Heart right ventricle (tissue), 16 donors: ENCODE results near the gene PKNOX2. TPM values are rescaled to one million over a fixed set of nuclear protein-coding genes. Genes with fewer than 3 reads are reported as not detected.

Experiments
- ATAC-seq, 8 donors: fragments of 200-7000 bp; cut with Tn5 transposase; one replicate each; pipeline ENCODE4 v1.9.1; 2020; ENCODE audit warnings: mild to moderate bottlenecking in 8 of 8, moderate library complexity in 8 of 8, moderate number of reproducible peaks in 1 of 8
- DNase-seq, 2 donors: peaks; one replicate each; pipeline ENCODE4 v3.0.0-alpha.2; 2020
- H3K27ac ChIP-seq, 10 donors: fragments of 200-600 bp; sonication (generic) in 2 of 10; one replicate each; pipeline versions ENCODE4 v1.5.0 to v1.8.0; 2020 to 2022; ENCODE audit warnings: mild to moderate bottlenecking in 3 of 10
- H3K27me3 ChIP-seq, 7 donors: fragments of 200-600 bp; one replicate each; pipeline ENCODE4 v1.8.0; 2021 to 2022; ENCODE audit warnings: mild to moderate bottlenecking in 2 of 7
- H3K36me3 ChIP-seq, 9 donors: fragments of 200-600 bp; sonication (generic) in 1 of 9; one replicate each; pipeline versions ENCODE4 v1.5.0 to v1.8.0; 2020 to 2022; ENCODE audit warnings: mild to moderate bottlenecking in 2 of 9
- H3K4me1 ChIP-seq, 9 donors: fragments of 200-600 bp; sonication (generic) in 1 of 9; one replicate each; pipeline versions ENCODE4 v1.5.0 to v1.8.0; 2020 to 2022; ENCODE audit warnings: mild to moderate bottlenecking in 4 of 9
- H3K4me3 ChIP-seq, 10 donors: fragments of 200-600 bp; sonication (generic) in 2 of 10; one replicate each; pipeline versions ENCODE4 v1.5.0 to v1.8.0; 2020 to 2022; ENCODE audit warnings: mild to moderate bottlenecking in 7 of 10, moderate library complexity in 2 of 10
- H3K9me3 ChIP-seq, 11 donors: fragments of 200-600 bp in 10 of 11; sonication (generic) in 2 of 11; one replicate each; pipeline versions ENCODE4 v1.5.0 to v1.8.0; 2013 to 2022; ENCODE audit warnings: mild to moderate bottlenecking in 2 of 11, control low read depth in 1 of 11, moderate library complexity in 1 of 11
- WGBS, 2 donors: extraction: QIAGEN DNeasy Blood & Tissue Kit; methylation state at CpG; one replicate each; pipeline ENCODE4 v1.1.7; 2013; ENCODE audit warnings: inconsistent platforms in 1 of 2; 5-methylcytosine and 5-hydroxymethylcytosine counted together
- intact Hi-C, 10 donors: fragments of 100-400 bp; cut with DNase I; formaldehyde crosslinking; loops; one replicate each; pipeline versions ENCODE4 v1.11.1 to v1.14.2; 2022
- polyA plus RNA-seq, 2 donors: library from polyadenylated mRNA; stranded (reverse); fragments of 200-250 nt; gene quantifications; one replicate each; pipeline ENCODE4 v1.2.3, GENCODE V29; 2013
- total RNA-seq, 10 donors: library from RNA; stranded (reverse); fragmentation: NEBNext Ultra II Directional in 3 of 10; extraction: Animal tissue kit (Norgen Biotek cat#: 25700) in 3 of 10; gene quantifications; one replicate each; pipeline versions ENCODE4 v1.2.1 to v1.2.4, GENCODE V29; 2021 to 2023
- TF ChIP-seq, protein P1 (sequence below), 9 donors: fragments of 200-600 bp; sonication (generic) in 2 of 9; IDR thresholded peaks; one replicate each; pipeline versions ENCODE4 v1.5.0 to v1.8.0; 2021 to 2022; ENCODE audit warnings: antibody characterized with exemption in 9 of 9, mild to moderate bottlenecking in 5 of 9, moderate library complexity in 1 of 9
- donor health status: Arrhythmogenic right ventricular cardiomyopathy.
- donor health status: ischemic (EF 13 %, LVEDD 7.1; RV severe dilation, severe dysfunction).
- donor health status: healthy with polysubstance abuse.
- donor health status: DM: no; HTN: yes; CAD: no.
- donor health status: DM: no; HTN: no; CAD: no.
- donor health status: ischemic (EF 25% LVEDD 6.9; RV normal size, moderate dysfunction).
- donor health status: ischemic (EF 25% LVEDD 5.7; RV mildly dilated, moderate dysfunction).
- donor health status: healthy.
- donor health status: DM: yes; HTN: yes; CAD: no.
- donor health status: Ischemic cardiomyopathy.
- donor health status: ischemic (EF 35%, LVEDD 5.7; RV mildly dilated, moderate dysfunction).
- donor health status: nonischemic (EF 11% LVEDD 7.7; RV severe dilation, severe dysfunction).
- donor health status: DM: yes; HTN: yes; CAD: no.
- donor health status: PGD.
- donor health status: ischemic (EF 29% LVEDD 5.4; RV normal size, mild dysfunction).
- donor health status: nonischemic (EF 23%, LVEDD 6.1; RV moderate dilation, normal function).

Gene PKNOX2
- total and polyA plus RNA-seq, 12 donors, result 2.5 to 5.8 (median 4.5) TPM

DNA sequence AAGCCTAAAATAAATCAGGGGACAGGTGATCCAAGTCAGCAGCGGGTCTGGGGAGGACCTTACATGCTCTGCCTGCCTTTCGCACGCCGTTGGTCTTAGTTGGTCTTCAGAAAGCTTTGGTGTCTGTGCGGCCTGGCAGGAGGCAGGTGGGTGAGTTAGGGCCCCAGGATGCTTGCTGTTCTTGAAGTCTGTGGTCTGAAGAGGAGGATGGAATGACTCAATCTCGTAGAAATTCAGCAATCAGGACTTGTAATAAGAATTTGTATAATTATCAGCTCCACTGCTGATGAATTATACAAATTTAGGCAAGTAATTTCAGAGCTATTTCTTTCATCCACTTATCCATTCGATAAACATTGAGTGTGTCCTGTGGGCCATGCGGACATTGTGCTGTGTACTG lies 193.0 kb downstream of the PKNOX2 start:
- TF ChIP-seq, protein P1, sequence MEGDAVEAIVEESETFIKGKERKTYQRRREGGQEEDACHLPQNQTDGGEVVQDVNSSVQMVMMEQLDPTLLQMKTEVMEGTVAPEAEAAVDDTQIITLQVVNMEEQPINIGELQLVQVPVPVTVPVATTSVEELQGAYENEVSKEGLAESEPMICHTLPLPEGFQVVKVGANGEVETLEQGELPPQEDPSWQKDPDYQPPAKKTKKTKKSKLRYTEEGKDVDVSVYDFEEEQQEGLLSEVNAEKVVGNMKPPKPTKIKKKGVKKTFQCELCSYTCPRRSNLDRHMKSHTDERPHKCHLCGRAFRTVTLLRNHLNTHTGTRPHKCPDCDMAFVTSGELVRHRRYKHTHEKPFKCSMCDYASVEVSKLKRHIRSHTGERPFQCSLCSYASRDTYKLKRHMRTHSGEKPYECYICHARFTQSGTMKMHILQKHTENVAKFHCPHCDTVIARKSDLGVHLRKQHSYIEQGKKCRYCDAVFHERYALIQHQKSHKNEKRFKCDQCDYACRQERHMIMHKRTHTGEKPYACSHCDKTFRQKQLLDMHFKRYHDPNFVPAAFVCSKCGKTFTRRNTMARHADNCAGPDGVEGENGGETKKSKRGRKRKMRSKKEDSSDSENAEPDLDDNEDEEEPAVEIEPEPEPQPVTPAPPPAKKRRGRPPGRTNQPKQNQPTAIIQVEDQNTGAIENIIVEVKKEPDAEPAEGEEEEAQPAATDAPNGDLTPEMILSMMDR (IDR thresholded peaks at IDR 0.05), result no peak
- no peak for ATAC-seq
- H3K27me3 ChIP-seq, result no peaks in the 10 kb centered on the region
- no peak for DNase-seq
- H3K36me3 ChIP-seq, result no peaks in the 10 kb centered on the region
- H3K4me1 ChIP-seq, result no peaks in the 10 kb centered on the region
- no peak overlapping the region for H3K27ac ChIP-seq
- intact Hi-C loops, result loop anchor here in 2 of 10 donors (5.0 to 10.0 kb wide), 2 partner anchors 195 to 263 kb away; partner anchors contain the start of gene PKNOX2 (in 1 of the 2)
- no peak overlapping the region for H3K4me3 ChIP-seq
- no peaks in the 10 kb centered on the region for H3K9me3 ChIP-seq
- 93 to 94% methylated on average over 8 of the region's 8 CpGs for WGBS, 2 donors

DNA sequence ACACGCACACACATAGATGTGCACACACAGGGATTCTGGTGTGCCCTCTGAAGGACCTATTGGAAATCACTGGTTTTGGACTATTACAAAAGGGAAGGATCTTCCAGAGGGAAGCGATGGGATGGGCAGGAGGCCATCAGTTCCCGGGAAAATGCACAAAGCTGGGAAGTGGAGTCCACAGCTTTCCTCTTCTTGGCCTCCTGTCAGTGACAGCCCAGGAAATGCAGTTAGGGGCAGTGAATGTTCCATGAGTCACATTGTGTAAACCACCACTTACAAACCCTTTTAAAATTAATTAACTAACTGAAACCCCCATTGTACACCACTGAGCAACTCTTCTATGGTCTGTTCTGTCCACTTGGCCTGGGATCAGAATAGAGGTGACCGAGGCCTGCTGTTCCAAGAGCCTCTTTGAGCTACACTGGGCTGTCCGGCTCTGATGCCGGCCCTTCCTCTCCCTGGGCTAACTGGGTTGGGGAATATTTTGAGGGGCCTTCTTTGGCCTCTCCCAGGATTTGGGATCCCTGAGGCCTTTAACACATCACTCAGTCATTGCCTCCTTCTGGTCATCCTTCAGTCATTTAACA lies 193.8 kb downstream of the PKNOX2 start:
- H3K4me3 ChIP-seq, result no peak overlapping the region
- H3K27ac ChIP-seq, result no peak overlapping the region
- no peak for ATAC-seq
- H3K27me3 ChIP-seq, result no peaks in the 10 kb centered on the region
- no peaks in the 10 kb centered on the region for H3K36me3 ChIP-seq
- no peaks in the 10 kb centered on the region for H3K4me1 ChIP-seq
- TF ChIP-seq, protein P1 (IDR thresholded peaks at IDR 0.05), result no peak
- no peaks in the 10 kb centered on the region for H3K9me3 ChIP-seq
- intact Hi-C loops, result loop anchor here in 2 of 10 donors (5.0 to 10.0 kb wide), 2 partner anchors 196 to 264 kb away; partner anchors contain the start of gene PKNOX2 (in 1 of the 2)
- WGBS, 2 donors, result 75 to 76% methylated on average over 6 of the region's 6 CpGs
- no peak for DNase-seq

DNA sequence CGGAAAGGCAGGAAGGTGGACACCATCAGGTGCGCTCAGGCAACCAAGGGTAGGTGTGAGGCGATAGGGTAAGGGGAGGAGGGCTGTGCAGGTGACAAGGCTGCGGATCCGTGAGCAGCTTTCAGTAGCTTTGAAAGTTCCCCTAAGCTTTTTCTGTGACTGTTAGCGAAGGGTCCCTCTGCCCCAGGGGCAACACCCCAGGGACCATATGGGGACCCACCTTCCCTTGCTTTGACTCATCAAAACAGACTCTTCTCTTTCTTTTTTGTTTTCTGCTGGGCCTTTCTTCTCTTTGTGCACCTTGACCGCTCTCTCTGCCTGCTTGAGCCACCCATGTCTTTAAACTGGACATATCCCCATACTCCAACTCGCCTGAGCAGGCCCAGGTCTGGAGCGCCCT lies 194.6 kb downstream of the PKNOX2 start:
- 95 to 96% methylated on average over 9 of the region's 9 CpGs for WGBS, 2 donors

DNA sequence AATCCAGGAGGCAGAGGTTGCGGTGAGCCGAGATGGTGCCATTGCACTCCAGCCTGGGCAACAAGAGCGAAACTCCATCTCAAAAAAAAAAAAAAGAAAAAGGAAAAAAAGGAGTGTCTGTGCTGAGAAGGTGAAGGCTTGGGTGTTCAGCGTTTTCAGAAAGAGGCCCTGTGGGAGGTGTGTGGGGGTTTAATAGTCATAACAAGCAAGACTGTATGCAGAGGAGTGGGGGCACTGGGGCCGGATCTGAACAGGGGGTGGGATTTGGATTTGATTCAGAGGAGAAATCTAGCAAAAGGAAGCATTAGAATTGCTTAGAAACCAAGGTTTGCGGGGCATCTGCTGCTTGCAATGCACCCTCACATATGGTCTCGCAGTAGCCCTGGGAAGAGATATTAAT lies 195.5 kb downstream of the PKNOX2 start:
- DNase-seq (no peak), ATAC-seq (no peak)
- Histone ChIP-seq H3K9me3 (no peaks in the 10 kb centered on the region), H3K4me3 (no peak overlapping the region), H3K27ac (no peak overlapping the region), H3K4me1 (no peaks in the 10 kb centered on the region), H3K36me3 (no peaks in the 10 kb centered on the region), H3K27me3 (no peaks in the 10 kb centered on the region)
- intact Hi-C loops, result no loop called here
- WGBS, 2 donors, result 85 to 93% methylated on average over 7 of the region's 7 CpGs
- TF ChIP-seq, protein P1 (IDR thresholded peaks at IDR 0.05), result no peak

More for the DNA sequence above, 194.6 kb downstream of the PKNOX2 start:
- H3K27me3 ChIP-seq, result no peaks in the 10 kb centered on the region
- no peak overlapping the region for H3K4me3 ChIP-seq
- no peaks in the 10 kb centered on the region for H3K4me1 ChIP-seq
- no peaks in the 10 kb centered on the region for H3K36me3 ChIP-seq
- H3K9me3 ChIP-seq, result no peaks in the 10 kb centered on the region
- TF ChIP-seq, protein P1 (IDR thresholded peaks at IDR 0.05), result no peak
- DNase-seq (no peak), ATAC-seq (no peak)
- no peak overlapping the region for H3K27ac ChIP-seq
- intact Hi-C loops, result loop anchor here in 2 of 10 donors (5.0 to 10.0 kb wide), 2 partner anchors 197 to 264 kb away; partner anchors contain the start of gene PKNOX2 (in 1 of the 2)
